Natural killer cell (primary cell): ENCODE measurements around the gene STK32B. TPM values are rescaled to one million over a fixed set of nuclear protein-coding genes. Genes with fewer than 3 reads are reported as not detected.

Experiments used
- ATAC-seq, 3 donors: fragments of 150-1000 bp in 2 of 3; fragments of 200-7000 bp in 1 of 3; cut with Tn5 transposase; 1 replicate in 1 of 3; 2 replicates in 2 of 3; pipeline ENCODE4 v1.10.0; 2021; ENCODE audit warnings: mild to moderate bottlenecking in 2 of 3, moderate library complexity in 2 of 3
- DNase-seq, 2 donors: peaks; one replicate each; pipeline versions ENCODE4 v3.0.0 to v3.0.0-alpha.2; 2013 to 2021; ENCODE audit warnings: mixed read lengths in 1 of 2
- H3K27ac ChIP-seq: one replicate; pipeline ENCODE4 v1.5.1; 2013; ENCODE audit warnings: mild to moderate bottlenecking, low read length
- H3K27me3 ChIP-seq: one replicate; pipeline ENCODE4 v1.6.1; 2013; ENCODE audit warnings: low read length; ENCODE audit not compliant: control insufficient read depth, insufficient read depth
- H3K36me3 ChIP-seq: one replicate; pipeline ENCODE4 v1.6.1; 2013; ENCODE audit warnings: low read length; ENCODE audit not compliant: control insufficient read depth, insufficient read depth
- H3K4me1 ChIP-seq: one replicate; pipeline ENCODE4 v1.6.1; 2013; ENCODE audit warnings: low read length; ENCODE audit not compliant: control insufficient read depth, insufficient read depth
- H3K4me3 ChIP-seq: one replicate; pipeline ENCODE4 v1.5.1; 2013; ENCODE audit warnings: low read length
- H3K9me3 ChIP-seq: one replicate; pipeline ENCODE4 v1.6.1; 2013; ENCODE audit warnings: low read length; ENCODE audit not compliant: control insufficient read depth, insufficient read depth
- H3K27ac Mint-ChIP-seq, 2 donors: one replicate each; pipeline ENCODE4 v1.8.0; 2022; ENCODE audit warnings: mild to moderate bottlenecking in 2 of 2, mixed read lengths in 2 of 2, moderate library complexity in 1 of 2
- H3K27me3 Mint-ChIP-seq, 2 donors: one replicate each; pipeline ENCODE4 v1.8.0; 2022; ENCODE audit warnings: low read depth in 2 of 2, mixed read lengths in 2 of 2
- H3K36me3 Mint-ChIP-seq: one replicate; pipeline ENCODE4 v1.8.0; 2022; ENCODE audit warnings: mixed read lengths
- H3K4me1 Mint-ChIP-seq, 2 donors: one replicate each; pipeline ENCODE4 v1.8.0; 2022; ENCODE audit warnings: mixed read lengths in 2 of 2
- H3K4me3 Mint-ChIP-seq: one replicate; pipeline ENCODE4 v1.8.0; 2022; ENCODE audit warnings: mild to moderate bottlenecking, moderate library complexity, mixed read lengths
- H3K9me3 Mint-ChIP-seq, 2 donors: one replicate each; pipeline ENCODE4 v1.8.0; 2022; ENCODE audit warnings: mixed read lengths in 2 of 2
- CTCF ChIP-seq: fragments of 200-600 bp; IDR thresholded peaks from one replicate; pipeline ENCODE4 v1.8.0; 2022; ENCODE audit warnings: antibody characterized with exemption
- WGBS: methylation state at CpG from one replicate; pipeline ENCODE4 v1.1.7; 2013; ENCODE audit warnings: missing lambda C conversion rate; ENCODE audit not compliant: insufficient coverage; 5-methylcytosine and 5-hydroxymethylcytosine counted together
- intact Hi-C: fragments of 100-400 bp; cut with micrococcal nuclease; formaldehyde crosslinking; loops from one replicate; pipeline ENCODE4 v1.14.2; 2022
- total RNA-seq, 4 donors: library from RNA; stranded (reverse); fragments of 120-200 nt in 1 of 4; gene quantifications; one replicate each; pipeline versions ENCODE4 v1.2.3 to v1.2.4, GENCODE V29; 2013 to 2022

The STK32B gene
- total RNA-seq, 3 donors from 2014 or later (not counting 1 experiment from before 2014, with no cell fraction given) = 0.32 to 0.33 TPM; not detected in 1

GRCh38 chr4:5039800-5040199 is 11.5 kb upstream of the STK32B start:
- no peak overlapping the region for H3K27ac ChIP-seq
- no peaks in the 10 kb centered on the region for H3K36me3 Mint-ChIP-seq

GRCh38 chr4:5040856-5041620 is 10.2 kb upstream of the STK32B start:
- no peaks in the 10 kb centered on the region for H3K9me3 ChIP-seq
- H3K4me1 Mint-ChIP-seq = peaks cover 22 to 24% of the 10 kb centered on the region in 2 donors
- H3K36me3 ChIP-seq = no peaks in the 10 kb centered on the region
- no peak for ATAC-seq
- H3K27me3 ChIP-seq = no peaks in the 10 kb centered on the region
- no peaks in the 10 kb centered on the region for H3K9me3 Mint-ChIP-seq
- WGBS = 80% methylated on average over 9 of the region's 9 CpGs
- H3K27ac Mint-ChIP-seq = no peak overlapping the region
- H3K4me3 ChIP-seq = no peak overlapping the region
- H3K36me3 Mint-ChIP-seq = no peaks in the 10 kb centered on the region
- no peak overlapping the region for H3K27ac ChIP-seq
- DNase-seq = no peak
- intact Hi-C loops = no loop called here
- no peak overlapping the region for H3K4me3 Mint-ChIP-seq
- H3K4me1 ChIP-seq = peaks cover 13% of the 10 kb centered on the region
- TF ChIP-seq CTCF = no peak
- peaks cover 19 to 27% of the 10 kb centered on the region in 2 donors for H3K27me3 Mint-ChIP-seq

More at GRCh38 chr4:5039800-5040199, 11.5 kb upstream of the STK32B start:
- no peak overlapping the region for H3K27ac Mint-ChIP-seq
- ATAC-seq = no peak
- H3K4me3 Mint-ChIP-seq = no peak overlapping the region
- WGBS = 90% methylated on average over 7 of the region's 7 CpGs
- H3K9me3 Mint-ChIP-seq = no peaks in the 10 kb centered on the region
- Histone ChIP-seq H3K4me1 (peaks cover 8% of the 10 kb centered on the region), H3K36me3 (no peaks in the 10 kb centered on the region), H3K9me3 (no peaks in the 10 kb centered on the region), H3K4me3 (no peak overlapping the region), H3K27me3 (no peaks in the 10 kb centered on the region)
- intact Hi-C loops = no loop called here
- no peak for TF ChIP-seq CTCF
- peaks cover 10 to 15% of the 10 kb centered on the region in 2 donors for H3K27me3 Mint-ChIP-seq
- no peak for DNase-seq
- H3K4me1 Mint-ChIP-seq = peaks cover 10 to 14% of the 10 kb centered on the region in 2 donors

- intact Hi-C loops = no loop called here
- WGBS = 91% methylated on average over 7 of the region's 7 CpGs
These were observed 9.6 kb upstream of the STK32B start for GRCh38 chr4:5041699-5042098.

More at GRCh38 chr4:5041699-5042098, 9.6 kb upstream of the STK32B start:
- no peaks in the 10 kb centered on the region for H3K27me3 ChIP-seq
- Mint-ChIP-seq H3K4me3 (no peak overlapping the region), H3K27ac (no peak overlapping the region), H3K4me1 (peaks cover 22 to 24% of the 10 kb centered on the region in 2 donors), H3K36me3 (no peaks in the 10 kb centered on the region), H3K9me3 (no peaks in the 10 kb centered on the region), H3K27me3 (peaks cover 19 to 30% of the 10 kb centered on the region in 2 donors)
- H3K9me3 ChIP-seq = no peaks in the 10 kb centered on the region
- no peak for TF ChIP-seq CTCF
- DNase-seq = no peak
- no peak overlapping the region for H3K27ac ChIP-seq
- H3K4me3 ChIP-seq = no peak overlapping the region
- H3K36me3 ChIP-seq = no peaks in the 10 kb centered on the region
- H3K4me1 ChIP-seq = peaks cover 13% of the 10 kb centered on the region
- ATAC-seq = no peak
